Hematopoietic multipotent progenitor cell (in vitro differentiated cells): ENCODE measurements around the gene TMEM59L. TPM values are rescaled to one million over a fixed set of nuclear protein-coding genes. Genes with fewer than 3 reads are reported as not detected.

ENCODE experiments used
- DNase-seq, 3 donors: peaks; one replicate each; pipeline ENCODE4 v3.0.0-alpha.2; 2011 to 2015; ENCODE audit warnings: low read depth in 2 of 3, low spot score in 2 of 3
- small RNA-seq: library from RNA; depleted of rRNA; stranded (forward); fragments of <200 nt; gene quantifications from one replicate; pipeline ENCODE3, GENCODE V24; 2012
- total RNA-seq: library from RNA; depleted of rRNA; stranded (reverse); fragments of >200 nt; gene quantifications from one replicate; pipeline ENCODE4 v1.2.3, GENCODE V29; 2012

TMEM59L gene
- total RNA-seq, 1 donor, result not detected

DNA sequence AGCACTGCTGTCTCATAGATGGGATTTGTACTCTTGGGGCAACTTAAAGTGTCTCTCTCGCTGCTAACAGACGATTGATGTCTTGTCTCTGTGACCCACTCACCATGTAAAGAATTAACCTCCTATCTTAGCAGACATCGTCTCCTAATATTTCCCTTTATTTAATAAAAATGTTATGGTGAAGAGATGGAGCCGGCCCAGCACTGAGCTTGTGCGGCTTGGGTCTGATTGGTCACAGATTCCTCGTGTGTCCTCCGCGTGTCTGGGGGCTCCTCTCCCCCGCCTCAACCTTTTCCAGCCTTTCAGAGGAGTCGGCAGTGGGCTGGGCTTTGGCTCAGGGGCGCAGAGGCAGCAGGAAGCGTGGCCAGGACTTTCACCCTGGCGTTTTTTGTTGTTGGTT, 57.6 kb downstream of the TMEM59L start:
- no peak for DNase-seq

Small RNAs within 50 kb of the gene (small RNA-seq; reads per million reads assigned to genes)
- gene RN7SL155P, result not detected

Other genes starting within 250 kb of the TMEM59L start
- gene GDF15, start 226.7 kb upstream of the TMEM59L start, total RNA-seq, result 0.27 TPM
- 5.4 TPM for gene LRRC25, start 215.2 kb upstream of the TMEM59L start, total RNA-seq
- gene SSBP4, start 193.5 kb upstream of the TMEM59L start, total RNA-seq, result 82.1 TPM
- gene ISYNA1, start 174.7 kb upstream of the TMEM59L start, total RNA-seq, result 109 TPM
- gene ELL, start 90.8 kb upstream of the TMEM59L start, total RNA-seq, result 28.8 TPM
- 259 TPM for gene FKBP8, start 69.3 kb upstream of the TMEM59L start, total RNA-seq
- 102 TPM for gene KXD1, start 55.0 kb upstream of the TMEM59L start, total RNA-seq
- 1,539 TPM for gene UBA52, start 41.0 kb upstream of the TMEM59L start, total RNA-seq
- 65.4 TPM for gene REX1BD, start 24.1 kb upstream of the TMEM59L start, total RNA-seq
- gene CRLF1, start 6.1 kb upstream of the TMEM59L start, total RNA-seq, result not detected
- 11.0 TPM for gene KLHL26, start 24.2 kb downstream of the TMEM59L start, total RNA-seq
- 6.7 TPM for gene CRTC1, start 70.8 kb downstream of the TMEM59L start, total RNA-seq
- gene COMP, start 178.4 kb downstream of the TMEM59L start, total RNA-seq, result under 0.01 TPM
- gene UPF1, start 219.1 kb downstream of the TMEM59L start, total RNA-seq, result 104 TPM